Activated naive CD4-positive, alpha-beta T cell treated with anti-CD3 and anti-CD28 coated beads, Interleukin-2, amount 50 U/mL, for 24 hours (primary cell): ENCODE results near the gene LRR1.
"Not testable (repeated sequence)": the region's sequence is repeated elsewhere in the genome, so short reads cannot be mapped to it uniquely, and the experiment has no call there.

Experiments used
- H3K27ac Mint-ChIP-seq: one replicate; pipeline ENCODE4 v1.8.0; 2021; ENCODE audit warnings: mild to moderate bottlenecking, mixed read lengths
- H3K27me3 Mint-ChIP-seq: one replicate; pipeline ENCODE4 v1.8.0; 2021; ENCODE audit warnings: mixed read lengths
- H3K36me3 Mint-ChIP-seq: one replicate; pipeline ENCODE4 v1.8.0; 2021; ENCODE audit warnings: mixed read lengths
- H3K4me1 Mint-ChIP-seq: one replicate; pipeline ENCODE4 v1.8.0; 2021; ENCODE audit warnings: mixed read lengths
- H3K4me3 Mint-ChIP-seq: one replicate; pipeline ENCODE4 v1.8.0; 2021; ENCODE audit warnings: mild to moderate bottlenecking, mixed read lengths
- H3K9me3 Mint-ChIP-seq: one replicate; pipeline ENCODE4 v1.8.0; 2021; ENCODE audit warnings: mixed read lengths

Gene LRR1

GRCh38 chr14:49637534-49638078 is 38.9 kb downstream of the LRR1 start:
- no peaks in the 10 kb centered on the region for H3K27me3 Mint-ChIP-seq
- peak overlapping the region; percentile 18 for H3K27ac Mint-ChIP-seq
- no peaks in the 10 kb centered on the region for H3K9me3 Mint-ChIP-seq
- peaks cover 11% of the 10 kb centered on the region for H3K36me3 Mint-ChIP-seq
- peak overlapping the region; percentile 48 for H3K4me3 Mint-ChIP-seq
- peaks cover 65% of the 10 kb centered on the region for H3K4me1 Mint-ChIP-seq

DNA sequence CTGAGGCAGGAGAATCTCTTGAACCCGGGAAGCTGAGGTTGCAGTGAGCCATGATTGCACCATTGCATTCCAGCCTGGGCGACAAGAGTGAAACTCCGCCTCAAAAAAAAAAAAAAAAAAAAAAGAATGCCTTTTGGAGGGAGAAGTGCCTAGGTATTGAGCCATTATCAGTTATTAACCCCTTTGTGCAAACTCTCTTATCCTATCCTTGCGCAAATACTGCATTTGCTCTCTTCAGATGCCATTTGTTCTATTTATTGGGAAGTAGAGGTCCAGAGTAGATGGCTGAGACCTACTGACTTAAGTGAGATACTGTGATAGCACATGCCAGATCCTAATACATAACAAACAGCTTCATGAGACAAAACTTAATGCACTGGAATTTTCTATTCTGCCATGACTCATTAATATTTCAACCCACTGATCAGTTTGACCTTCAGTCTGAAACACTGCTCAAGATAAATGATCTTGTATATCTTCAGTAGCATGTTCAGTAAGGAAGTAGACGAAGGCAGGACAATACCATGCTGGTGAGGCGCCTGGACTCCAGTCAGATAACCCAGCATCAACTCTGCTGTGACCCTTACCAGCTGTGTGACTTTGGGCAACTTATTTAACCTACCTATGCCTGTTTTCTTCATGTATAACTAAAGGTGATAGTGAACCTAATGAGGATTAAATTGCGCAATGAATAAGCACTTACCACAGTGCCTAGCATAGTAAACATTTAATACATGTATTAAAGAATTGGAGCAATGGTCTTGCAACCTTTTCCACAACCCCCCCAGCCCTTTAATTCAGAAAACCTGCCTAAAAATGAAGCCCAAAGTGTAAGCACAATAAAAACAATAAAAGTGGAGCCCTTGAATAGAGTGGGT is 42.0 kb downstream of the LRR1 start:
- H3K9me3 Mint-ChIP-seq, result no peaks in the 10 kb centered on the region
- H3K36me3 Mint-ChIP-seq, result peaks cover 11% of the 10 kb centered on the region
- H3K4me1 Mint-ChIP-seq, result peaks cover 70% of the 10 kb centered on the region
- H3K27ac Mint-ChIP-seq, result peak overlapping the region; percentile 15
- no peak overlapping the region for H3K4me3 Mint-ChIP-seq
- H3K27me3 Mint-ChIP-seq, result no peaks in the 10 kb centered on the region

- Mint-ChIP-seq H3K27ac (peak overlapping the region; percentile 42), H3K4me1 (peaks cover 62% of the 10 kb centered on the region), H3K27me3 (no peaks in the 10 kb centered on the region), H3K9me3 (no peaks in the 10 kb centered on the region), H3K36me3 (peaks cover 9% of the 10 kb centered on the region), H3K4me3 (peak overlapping the region; percentile 2)
Measured at GRCh38 chr14:49641697-49642129, 43.0 kb downstream of the LRR1 start.

DNA sequence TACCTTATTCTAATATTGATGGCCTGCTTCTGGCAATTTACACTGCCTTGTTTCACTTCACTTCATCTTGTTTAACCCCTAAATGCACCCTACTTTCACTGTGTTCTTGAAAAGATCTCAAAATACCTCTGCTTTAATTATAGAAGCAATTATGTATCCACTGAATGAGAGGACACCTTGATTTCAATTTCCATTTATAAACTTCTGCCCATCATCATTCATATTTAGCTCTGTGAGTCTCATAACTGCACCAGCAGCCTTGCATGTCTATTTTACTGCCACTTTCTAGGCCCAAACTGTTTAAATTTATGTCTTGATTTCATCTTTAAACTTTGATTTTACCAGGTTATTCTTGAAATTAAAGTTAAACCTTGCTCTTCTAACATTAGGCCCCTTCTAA is 43.4 kb downstream of the LRR1 start:
- Mint-ChIP-seq H3K27ac (peak overlapping the region; percentile 42), H3K4me1 (peaks cover 62% of the 10 kb centered on the region), H3K4me3 (peak overlapping the region; percentile 2), H3K9me3 (no peaks in the 10 kb centered on the region), H3K36me3 (peaks cover 7% of the 10 kb centered on the region), H3K27me3 (no peaks in the 10 kb centered on the region)

DNA sequence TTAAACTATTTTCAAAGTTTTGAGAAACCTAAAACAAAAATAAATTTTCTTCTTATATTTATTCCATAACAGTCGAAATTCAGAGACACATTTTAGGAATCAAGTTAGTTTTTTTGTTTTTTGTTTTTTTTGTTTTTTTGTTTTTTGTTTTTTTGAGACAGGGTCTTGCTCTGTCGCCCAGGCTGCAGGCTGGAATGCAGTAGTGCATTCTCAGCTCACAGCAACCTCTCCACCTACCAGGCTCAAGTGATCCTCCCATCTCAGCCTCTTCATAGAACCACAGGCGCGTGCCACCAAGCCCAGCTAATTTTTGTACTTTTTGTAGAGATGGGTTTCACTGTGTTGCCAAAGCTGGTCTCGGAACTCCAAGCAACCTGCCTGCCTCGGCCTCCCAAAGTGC is 54.8 kb downstream of the LRR1 start:
- peaks cover 2% of the 10 kb centered on the region for H3K36me3 Mint-ChIP-seq
- no peaks in the 10 kb centered on the region for H3K9me3 Mint-ChIP-seq
- no peak overlapping the region for H3K4me3 Mint-ChIP-seq
- H3K27me3 Mint-ChIP-seq, result no peaks in the 10 kb centered on the region
- H3K4me1 Mint-ChIP-seq, result peaks cover 3% of the 10 kb centered on the region
- no peak overlapping the region for H3K27ac Mint-ChIP-seq

DNA sequence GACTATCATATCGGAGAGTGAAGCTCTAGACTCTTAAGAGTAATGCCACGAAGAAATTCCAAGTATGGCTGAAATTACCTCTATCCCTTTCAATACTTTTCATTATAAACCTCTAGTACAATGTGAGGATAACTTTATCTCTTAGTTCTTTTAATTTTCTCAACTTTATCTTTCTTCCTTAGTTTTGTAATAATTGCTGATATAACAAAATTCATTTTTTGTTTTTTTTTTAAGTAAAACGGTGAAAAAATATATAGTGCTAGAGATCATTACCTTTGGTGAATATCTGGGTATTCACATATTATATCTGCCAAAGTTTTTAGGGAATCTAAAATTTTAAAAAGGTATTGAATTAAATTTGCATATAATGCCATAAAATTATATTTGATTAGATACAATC is 55.8 kb downstream of the LRR1 start:
- no peak overlapping the region for H3K27ac Mint-ChIP-seq
- H3K4me3 Mint-ChIP-seq, result no peak overlapping the region
- peaks cover 2% of the 10 kb centered on the region for H3K36me3 Mint-ChIP-seq
- H3K27me3 Mint-ChIP-seq, result no peaks in the 10 kb centered on the region
- H3K4me1 Mint-ChIP-seq, result peaks cover 3% of the 10 kb centered on the region
- no peaks in the 10 kb centered on the region for H3K9me3 Mint-ChIP-seq

GRCh38 chr14:49657500-49657899 is 58.8 kb downstream of the LRR1 start:
- peak overlapping the region; percentile 46 for H3K27ac Mint-ChIP-seq
- H3K9me3 Mint-ChIP-seq, H3K36me3 Mint-ChIP-seq, H3K4me3 Mint-ChIP-seq, H3K4me1 Mint-ChIP-seq, H3K27me3 Mint-ChIP-seq: not testable (repeated sequence)

DNA sequence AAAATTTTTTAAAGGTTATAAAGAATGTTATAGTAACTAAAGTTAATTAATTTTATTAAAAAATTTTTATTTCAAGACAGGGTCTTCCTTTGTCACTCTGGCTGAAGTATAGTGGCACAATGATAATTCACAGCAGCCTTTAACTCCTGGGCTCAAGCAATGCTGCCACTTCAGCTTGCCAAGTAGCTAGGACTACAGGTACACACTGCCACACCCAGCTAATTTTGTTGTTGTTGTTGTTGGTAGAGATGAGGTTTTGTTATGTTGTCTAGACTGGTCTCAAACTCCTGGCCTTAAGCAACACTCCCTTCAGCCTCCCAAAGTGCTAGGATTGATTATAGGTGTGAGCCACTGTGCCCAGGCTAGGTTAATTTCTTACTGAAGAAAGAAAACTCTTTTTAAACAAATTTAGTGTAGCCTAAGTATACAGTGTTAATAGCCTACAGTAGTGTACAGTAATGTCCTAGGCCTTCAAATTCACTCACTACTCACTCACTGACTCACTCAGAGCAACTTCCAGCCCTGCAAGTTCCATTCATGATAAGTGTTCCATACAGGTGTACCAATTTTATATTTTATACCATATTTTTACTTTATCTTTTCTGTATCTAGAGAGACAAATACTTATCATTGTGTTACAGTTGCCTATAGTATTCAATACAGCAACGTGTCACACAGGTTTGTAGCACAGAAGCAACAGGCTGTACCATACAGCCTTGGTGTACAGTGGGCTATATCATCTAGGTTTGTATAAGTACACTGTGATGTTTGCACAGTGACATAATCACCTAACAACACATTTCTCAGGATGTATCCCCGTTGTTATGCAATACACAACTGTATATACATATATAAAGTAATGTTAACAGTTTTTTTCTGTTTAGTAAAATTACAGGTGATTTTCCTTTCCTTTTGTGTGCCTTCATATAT is 61.1 kb downstream of the LRR1 start:
- no peak overlapping the region for H3K27ac Mint-ChIP-seq
- no peaks in the 10 kb centered on the region for H3K27me3 Mint-ChIP-seq
- no peaks in the 10 kb centered on the region for H3K36me3 Mint-ChIP-seq
- H3K9me3 Mint-ChIP-seq, result no peaks in the 10 kb centered on the region
- peaks cover 3% of the 10 kb centered on the region for H3K4me1 Mint-ChIP-seq
- no peak overlapping the region for H3K4me3 Mint-ChIP-seq
